Measurements from ENCODE around the gene TBC1D7. TPM values are rescaled to one million over a fixed set of nuclear protein-coding genes. Genes with fewer than 3 reads are reported as not detected.

The TBC1D7 gene
- polyA plus RNA-seq, 2 of the 4 experiments (the other 2 are of a cell fraction), result 34.6 to 55.9 TPM

DNA sequence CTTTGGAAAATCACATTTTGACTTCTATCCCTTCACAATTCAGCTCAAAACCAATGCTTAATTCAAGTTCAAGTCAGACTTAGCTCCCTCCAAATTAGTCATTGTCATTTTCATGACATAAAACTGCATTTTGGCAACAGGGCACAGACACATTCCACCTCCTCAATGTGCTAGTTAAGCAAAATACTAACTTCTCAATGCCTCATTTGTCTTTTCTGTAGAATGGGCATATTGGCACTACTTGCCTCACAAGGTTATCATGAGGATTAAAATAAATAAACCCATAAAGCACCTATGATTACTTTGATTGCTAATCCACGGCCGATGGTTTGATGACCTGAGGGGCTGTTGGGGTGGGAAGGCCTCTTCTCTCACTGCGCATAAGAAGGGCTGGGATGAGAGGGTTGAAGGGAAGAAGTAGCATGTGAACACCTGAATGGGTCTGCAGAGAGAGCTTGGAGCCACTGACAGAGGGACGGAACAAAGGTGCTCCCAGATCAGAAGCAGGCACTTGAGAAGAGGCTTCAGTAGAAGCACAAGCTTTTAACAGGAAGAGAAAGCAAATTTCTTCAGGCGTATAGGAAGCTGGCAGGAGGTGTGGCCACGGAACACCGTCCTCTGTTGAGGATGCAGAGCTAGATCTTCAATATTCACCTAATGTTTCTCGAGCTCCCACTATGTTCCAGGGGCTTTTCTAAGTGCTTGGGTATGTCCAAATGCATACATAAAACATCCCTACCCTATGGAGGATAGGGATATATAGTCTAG, 11.7 kb upstream of the TBC1D7 start:
- FAIRE-seq (no peak), DNase-seq (ENCODE audit: low read depth in 1 of 2, low spot score in 1 of 2) (no peak), ATAC-seq (no peak)
- 73% methylated on average over 8 of the region's 8 CpGs for WGBS (ENCODE audit: missing lambda C conversion rate)
- ChIA-PET POLR2A (no interaction called here), CTCF (interaction anchor here (1.6 kb wide), 1 partner anchor 9 kb away, joined by 6 read pairs; no protein-coding TSS in a partner anchor)
- no peak overlapping the region for H3K27ac ChIP-seq
- no peak overlapping the region for H3K4me2 ChIP-seq
- no peak overlapping the region for H3K4me3 ChIP-seq
- no peaks in the 10 kb centered on the region for H3K9me3 ChIP-seq
- H3K4me1 ChIP-seq, result 0 out of 3 replicates have a peak, but pooled peaks cover 3% of the 10 kb centered on the region
- TF ChIP-seq BCL3 (IDR thresholded peaks at IDR 0.05) (no peak), HMGXB4 (CRISPR knock-in tag; IDR thresholded peaks at IDR 0.05; ENCODE audit: borderline replicate concordance) (no peak)

- ATAC-seq (no peak), DNase-seq (ENCODE audit: low read depth in 1 of 2, low spot score in 1 of 2) (no peak), FAIRE-seq (no peak)
- WGBS (ENCODE audit: missing lambda C conversion rate), result 91% methylated on average over 5 of the region's 5 CpGs
- no peak for TF ChIP-seq NPAS2 (CRISPR knock-in tag; IDR thresholded peaks at IDR 0.05; ENCODE audit: borderline replicate concordance)
- no peak for TF ChIP-seq SREBF2 (IDR thresholded peaks at IDR 0.05)
- no peak for TF ChIP-seq NR3C1 (IDR thresholded peaks at IDR 0.05)
- TF ChIP-seq CHD2 (IDR thresholded peaks at IDR 0.05; ENCODE audit: low read length, partially characterized antibody), result no peak
- TF ChIP-seq ZFP36 (IDR thresholded peaks at IDR 0.05; ENCODE audit: borderline replicate concordance, partially characterized antibody), result no peak
- TF ChIP-seq HOXB13 (CRISPR knock-in tag; IDR thresholded peaks at IDR 0.05; ENCODE audit: low read depth), result no peak
- TF ChIP-seq JUNB (IDR thresholded peaks at IDR 0.05), result no peak
- TF ChIP-seq TP53 (CRISPR knock-in tag; IDR thresholded peaks at IDR 0.05), result no peak
- TF ChIP-seq HEYL (CRISPR knock-in tag; IDR thresholded peaks at IDR 0.05), result no peak
- TF ChIP-seq ZC3H11A (IDR thresholded peaks at IDR 0.05), result no peak
- no peak for TF ChIP-seq ESRRA (IDR thresholded peaks at IDR 0.05; ENCODE audit: borderline replicate concordance, low read length)
- no peak for TF ChIP-seq POLR2AphosphoS2 (conservative IDR thresholded peaks at IDR 0.05; ENCODE audit: low read length)
- TF ChIP-seq CEBPB (IDR thresholded peaks at IDR 0.05), result no peak
- no peak for TF ChIP-seq CHD4 (IDR thresholded peaks at IDR 0.05; ENCODE audit: borderline replicate concordance)
- no peak for TF ChIP-seq GATA3 (IDR thresholded peaks at IDR 0.05; ENCODE audit: borderline replicate concordance)
- H3K4me1 ChIP-seq, result 0 out of 3 replicates have a peak, but pooled peaks cover 3% of the 10 kb centered on the region
- H3K4me3 ChIP-seq, result no peak overlapping the region
- 0 out of 6 replicates have a peak overlapping the region, but pooled peaks of 1 of the 2 experiments have one; percentile 22 for H3K27ac ChIP-seq
- ChIA-PET POLR2A (no interaction called here), CTCF (interaction anchor here (0.7 to 2.6 kb wide), 12 partner anchors 10 to 427 kb away, joined by 3 to 9 read pairs (median 4); partner anchors contain the start of genes SIRT5 and TBC1D7)
- no peak overlapping the region for H3K4me2 ChIP-seq
- H3K9me3 ChIP-seq, result no peaks in the 10 kb centered on the region
These were observed 9.7 kb upstream of the TBC1D7 start for GRCh38 chr6:13338038-13338437.

DNA sequence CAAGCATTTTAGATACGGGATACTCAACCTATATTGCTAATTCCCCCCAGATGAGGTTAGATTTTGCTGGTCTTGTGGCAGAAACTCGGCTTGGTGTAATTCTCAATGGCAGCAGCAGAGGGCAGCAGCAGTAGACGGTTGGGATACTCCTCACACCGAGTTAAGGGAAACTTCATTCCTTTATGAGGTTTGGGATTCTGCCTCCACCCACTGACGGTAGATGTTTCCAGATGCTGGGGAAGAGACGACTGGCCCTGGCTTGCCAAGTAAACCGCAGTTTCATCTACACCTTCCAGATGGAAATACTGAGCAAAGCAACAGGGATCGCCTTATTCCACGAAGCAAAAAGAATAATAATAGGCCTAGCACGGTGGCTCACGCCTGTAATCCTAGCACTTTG, 8.2 kb upstream of the TBC1D7 start:
- ATAC-seq, result peak; percentile 72 to 88; a peak in 5 of 6 replicates
- DNase-seq (ENCODE audit: low read depth in 1 of 2, low spot score in 1 of 2), result peak; percentile 65 to 77
- Histone ChIP-seq H3K4me2 (no peak overlapping the region), H3K4me3 (no peak overlapping the region), H3K9me3 (no peaks in the 10 kb centered on the region), H3K4me1 (0 out of 3 replicates have a peak, but pooled peaks cover 3% of the 10 kb centered on the region), H3K27ac (peak overlapping the region; percentile 25 to 61; a peak in 3 of 6 replicates)
- no peak for FAIRE-seq
- TF ChIP-seq SMC3 (IDR thresholded peaks at IDR 0.05) (peak; percentile 85), FOSB (CRISPR knock-in tag; IDR thresholded peaks at IDR 0.05) (no peak), CTCF (IDR thresholded peaks at IDR 0.05) (peak; percentile 74), CEBPB (IDR thresholded peaks at IDR 0.05) (no peak), RAD21 (conservative IDR thresholded peaks at IDR 0.05 in 1 of 2, IDR thresholded peaks at IDR 0.05 in 1 of 2) (peak; percentile 87 to 91), FOXS1 (CRISPR knock-in tag; IDR thresholded peaks at IDR 0.05) (no peak), TFCP2L1 (CRISPR knock-in tag; IDR thresholded peaks at IDR 0.05) (no peak)
- WGBS (ENCODE audit: missing lambda C conversion rate), result 41% methylated on average over 11 of the region's 11 CpGs
- ChIA-PET CTCF (interaction anchor here (0.7 to 2.6 kb wide), 7 partner anchors 22 to 603 kb away, joined by 3 to 9 read pairs (median 4); partner anchors contain the start of gene SIRT5), POLR2A (no interaction called here)

Data from A549 (cell line).